ENCODE results near the gene RIMS3.
"Not testable (repeated sequence)": the region's sequence is repeated elsewhere in the genome, so short reads cannot be mapped to it uniquely, and the experiment has no call there.

RIMS3 gene

DNA sequence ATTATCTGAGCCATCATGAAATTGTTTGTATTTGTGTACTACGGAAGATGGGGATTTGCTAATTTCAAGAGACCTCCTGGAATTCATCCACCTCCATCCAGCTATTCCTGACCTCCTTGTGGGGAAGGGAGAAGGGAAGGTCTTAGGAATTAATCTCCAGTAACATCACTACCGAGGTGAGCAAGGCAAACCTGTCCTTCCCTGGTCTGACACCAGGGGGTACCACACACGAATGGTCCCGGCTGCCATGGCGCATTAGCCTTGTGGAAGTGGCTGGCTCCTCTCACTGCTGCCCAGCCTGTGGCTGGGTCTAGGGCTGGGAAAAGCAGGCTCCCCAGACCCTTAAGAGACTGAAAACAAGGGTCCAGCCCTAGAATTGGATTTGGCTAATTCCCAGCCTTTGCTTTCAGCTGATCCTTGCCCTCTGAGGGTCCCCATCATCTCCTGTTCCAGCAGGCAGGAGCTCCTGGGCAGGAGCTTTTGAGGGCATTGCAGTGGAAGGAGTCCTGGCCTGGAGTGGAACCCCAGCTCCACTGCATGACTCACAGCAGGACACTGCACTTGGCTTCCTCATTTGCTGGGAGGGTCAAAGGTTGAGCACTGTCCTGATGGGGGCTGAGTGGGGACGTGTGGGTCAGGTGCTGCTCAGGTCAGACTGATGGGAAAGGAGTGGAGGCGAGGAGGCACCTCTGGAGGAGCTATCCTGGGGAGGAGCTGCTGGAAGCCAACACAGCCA lies 34.8 kb downstream of the RIMS3 start:
- no peak for DNase-seq (ENCODE audit: low spot score)

DNA sequence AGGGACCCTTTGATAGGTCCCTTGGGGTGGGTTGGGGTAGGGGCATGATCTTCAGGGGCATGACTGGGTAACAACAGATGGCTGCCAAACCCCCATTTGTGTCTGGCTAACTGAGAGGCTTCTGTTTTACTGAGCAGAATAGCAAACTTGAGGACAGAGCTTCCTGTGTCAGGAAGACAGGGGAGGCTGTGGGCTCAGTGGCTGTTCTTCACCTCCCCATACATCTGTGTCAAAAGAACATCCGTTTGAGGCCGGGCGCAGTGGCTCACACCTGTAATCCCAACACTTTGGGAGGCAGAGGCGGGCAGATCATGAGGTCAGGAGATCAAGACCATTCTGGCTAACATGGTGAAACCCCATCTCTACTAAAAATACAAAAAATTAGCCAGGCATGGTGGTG lies 35.9 kb downstream of the RIMS3 start:
- DNase-seq (ENCODE audit: low spot score), result not testable (repeated sequence)

DNA sequence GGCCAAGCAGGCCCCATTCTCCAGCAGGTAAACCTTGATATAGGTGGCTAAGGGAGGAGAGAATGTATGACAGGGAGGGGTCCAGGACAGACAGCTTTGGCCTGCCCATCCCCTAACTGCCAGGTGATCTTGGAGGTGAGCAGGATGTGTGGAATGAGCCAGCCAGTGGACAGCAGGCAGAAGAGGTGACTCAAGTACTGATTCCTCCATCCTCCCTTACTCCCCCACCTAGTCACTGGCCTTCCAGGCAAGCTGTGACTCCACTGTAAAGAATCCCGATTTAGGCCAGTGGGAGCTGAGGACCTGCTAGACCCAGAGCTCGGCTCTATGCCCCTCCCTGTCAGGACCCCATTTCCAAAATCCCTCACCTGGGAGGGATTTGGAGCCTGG lies 36.6 kb downstream of the RIMS3 start:
- no peak for DNase-seq (ENCODE audit: low spot score)

DNA sequence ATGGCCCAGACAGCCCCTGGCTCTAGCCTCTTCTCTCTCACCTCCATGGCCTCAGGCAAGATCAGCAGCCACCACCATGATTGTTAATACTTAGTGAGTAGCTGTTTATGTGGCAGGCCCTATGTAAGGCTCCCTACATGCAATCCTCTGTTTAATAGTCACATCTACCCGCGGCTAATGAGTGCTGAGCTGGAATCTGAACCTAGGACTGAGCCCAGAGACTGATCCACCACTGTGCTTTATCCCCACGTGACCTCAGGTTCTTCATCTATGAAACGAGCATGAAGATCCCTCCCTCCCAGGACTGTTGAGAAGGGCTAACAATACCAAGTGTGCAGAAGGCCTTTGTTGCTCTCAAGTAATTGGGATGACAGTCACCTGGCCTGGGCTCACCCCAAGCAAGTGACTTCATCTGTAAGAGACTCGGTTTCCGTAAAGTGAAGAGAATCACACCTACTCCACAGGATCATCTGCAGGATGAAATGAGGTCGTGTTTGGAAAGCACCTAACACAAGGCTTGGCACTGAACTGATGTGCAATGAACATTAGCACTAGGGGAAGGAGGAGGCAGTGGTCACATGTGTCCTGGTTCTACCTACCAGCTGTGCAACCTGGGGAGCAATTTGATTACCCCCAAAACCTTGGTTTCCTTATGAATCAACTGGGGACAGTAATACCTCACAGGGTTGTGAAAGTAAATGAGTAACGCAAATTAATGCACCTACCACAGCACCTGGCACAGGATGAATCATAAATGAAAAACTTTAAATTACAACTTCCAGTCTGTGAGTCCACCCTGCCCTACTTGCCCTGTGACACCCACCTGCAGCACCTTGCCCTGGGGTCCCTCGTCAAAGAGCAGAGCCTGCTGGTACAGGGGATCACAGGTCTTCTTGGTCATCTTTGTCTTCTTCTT lies 37.2 kb downstream of the RIMS3 start:
- no peak for DNase-seq (ENCODE audit: low spot score)

DNA sequence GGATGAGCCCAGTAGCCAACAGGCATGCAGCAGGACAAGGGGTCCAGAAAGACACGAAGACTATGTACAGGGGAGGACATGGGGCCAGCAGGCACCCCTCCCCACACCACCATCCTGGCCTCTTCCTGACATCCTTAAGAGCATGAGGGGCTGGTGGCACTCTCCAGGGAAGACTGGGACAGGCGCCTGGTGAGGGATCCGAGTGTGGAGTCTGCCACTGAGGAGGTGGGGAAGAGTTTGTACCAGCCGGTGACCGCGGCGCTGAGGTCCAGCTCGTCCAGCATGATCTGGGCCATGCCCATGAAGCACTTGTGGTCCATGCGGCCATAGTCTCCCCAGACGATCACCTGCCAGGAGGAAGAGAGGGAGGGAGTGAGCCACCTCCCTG lies 39.1 kb downstream of the RIMS3 start:
- no peak for DNase-seq (ENCODE audit: low spot score)

DNA sequence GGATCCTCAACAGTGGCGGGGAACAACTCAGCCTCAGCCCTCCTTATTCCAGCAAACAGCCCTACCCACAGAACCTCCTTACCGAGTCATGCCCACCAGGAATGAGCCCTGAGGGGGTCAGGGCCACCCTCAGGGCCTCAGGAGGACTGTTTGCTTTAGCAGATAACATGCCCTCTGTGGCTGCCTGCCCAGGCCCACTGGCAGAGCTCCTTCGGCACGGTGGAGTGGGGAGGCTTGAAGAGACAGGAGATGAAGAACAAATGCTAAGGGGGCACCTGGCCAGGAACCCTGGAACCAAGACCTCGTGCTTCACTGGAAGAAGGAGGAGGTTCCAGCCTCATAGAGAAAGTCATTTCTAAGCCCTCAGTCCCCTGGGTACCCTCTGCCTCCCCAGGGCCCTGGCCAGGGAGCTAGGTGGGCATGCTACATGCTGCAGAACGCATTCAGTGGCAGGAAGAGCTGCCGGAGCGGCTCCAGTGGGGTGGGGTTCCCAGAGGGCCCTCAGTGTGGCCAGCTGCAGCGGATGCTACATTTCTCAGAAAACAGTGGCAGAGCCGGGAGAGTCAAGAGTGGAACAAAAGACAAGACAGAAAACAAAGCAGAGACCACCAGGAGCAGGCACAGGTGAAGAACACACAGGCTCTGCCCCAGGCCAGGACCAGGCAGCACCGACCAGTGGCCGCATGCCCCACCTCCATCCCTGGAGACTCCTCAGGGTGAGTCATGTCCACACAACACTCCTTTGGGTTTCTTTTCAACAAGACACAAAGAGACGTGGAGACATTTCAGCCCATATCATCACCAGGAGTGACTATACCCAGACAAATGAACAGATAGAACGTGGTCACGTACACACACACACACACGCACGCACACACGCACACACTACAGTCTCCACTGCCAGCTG lies 39.8 kb downstream of the RIMS3 start:
- DNase-seq (ENCODE audit: low spot score), result no peak

DNA sequence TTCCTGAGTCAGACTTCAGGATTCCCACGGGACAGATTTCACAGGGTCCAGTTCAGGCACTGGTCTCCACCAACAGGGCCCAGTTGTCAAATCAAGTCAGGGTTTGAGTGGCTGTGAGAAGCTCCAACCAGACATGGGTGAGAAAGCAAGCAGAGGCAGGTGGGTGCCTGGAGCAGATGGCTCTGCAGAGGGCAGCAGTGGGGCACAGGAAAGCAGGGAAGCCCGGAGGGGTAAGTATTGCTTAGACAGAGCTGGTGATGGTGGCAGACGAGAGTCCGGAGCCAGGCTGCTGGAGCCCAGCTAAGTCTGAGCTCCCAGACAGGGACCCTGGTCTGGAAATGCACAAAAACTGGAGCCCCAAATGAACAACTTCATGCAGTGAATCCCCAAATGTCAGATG lies 40.4 kb downstream of the RIMS3 start:
- DNase-seq (ENCODE audit: low spot score), result peak; percentile 19

DNA sequence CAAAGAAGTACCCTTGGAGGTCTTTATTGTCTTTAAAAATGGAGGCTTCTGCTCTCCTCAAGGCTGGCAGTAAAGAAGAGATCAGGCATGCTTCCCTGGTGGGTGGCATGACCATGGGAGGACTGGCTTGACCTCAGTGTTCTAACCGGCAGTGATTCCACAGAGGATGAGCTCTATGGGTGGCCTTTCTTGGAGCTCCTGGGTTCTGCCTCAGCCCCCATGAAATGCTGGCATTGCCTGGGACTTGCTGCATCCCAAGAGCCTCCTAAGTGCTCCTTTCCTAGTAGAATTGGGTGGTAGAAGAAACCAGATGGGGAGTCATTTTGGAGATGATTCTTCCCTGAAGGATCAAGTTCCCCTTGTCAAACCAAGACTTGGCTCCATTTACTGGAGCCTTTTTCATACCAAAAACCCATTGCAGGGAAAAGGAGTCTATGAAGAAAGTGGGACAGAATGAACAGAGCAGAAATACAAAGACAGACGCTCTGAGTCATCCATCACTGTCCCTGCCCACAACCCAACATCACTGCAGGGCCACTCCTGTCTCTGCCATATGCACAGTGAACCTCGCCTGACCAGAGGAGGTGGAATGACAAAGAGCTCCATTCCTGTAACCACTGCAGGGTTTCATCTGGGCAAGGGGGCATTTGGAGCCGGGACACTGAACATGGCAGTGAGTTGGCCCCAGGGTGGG lies 42.4 kb downstream of the RIMS3 start:
- no peak for DNase-seq (ENCODE audit: low spot score)

DNA sequence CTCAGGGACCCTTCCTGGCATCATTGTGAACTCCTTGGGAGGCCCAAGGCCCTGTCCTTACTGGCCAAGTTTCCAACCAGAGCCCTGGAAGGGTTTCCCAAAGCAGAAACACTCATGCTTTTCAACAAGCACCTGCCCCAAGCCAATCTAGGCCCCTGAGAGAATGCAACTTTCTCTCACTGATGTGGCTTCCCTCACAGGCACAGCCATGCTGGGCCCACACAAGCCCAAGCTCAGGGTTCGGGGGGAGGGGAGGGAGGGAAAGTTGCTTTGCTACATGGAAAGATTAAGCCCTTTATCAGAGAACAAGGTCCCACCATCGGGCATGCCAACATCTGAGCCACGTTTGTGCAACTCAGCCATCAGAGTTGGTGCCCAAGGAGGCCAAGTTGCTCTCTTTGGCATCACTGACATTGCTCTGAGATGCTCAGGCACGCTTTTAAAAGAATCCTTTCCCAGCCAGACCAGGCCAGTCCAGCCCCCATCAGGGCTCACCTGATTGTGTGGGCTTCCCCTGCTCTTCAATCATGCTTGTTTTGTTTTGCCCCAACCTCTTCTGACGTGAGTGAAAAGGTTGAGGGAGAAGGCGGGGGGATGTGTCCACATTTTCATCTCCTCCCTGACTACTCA lies 43.5 kb downstream of the RIMS3 start:
- DNase-seq (ENCODE audit: low spot score), result no peak

DNA sequence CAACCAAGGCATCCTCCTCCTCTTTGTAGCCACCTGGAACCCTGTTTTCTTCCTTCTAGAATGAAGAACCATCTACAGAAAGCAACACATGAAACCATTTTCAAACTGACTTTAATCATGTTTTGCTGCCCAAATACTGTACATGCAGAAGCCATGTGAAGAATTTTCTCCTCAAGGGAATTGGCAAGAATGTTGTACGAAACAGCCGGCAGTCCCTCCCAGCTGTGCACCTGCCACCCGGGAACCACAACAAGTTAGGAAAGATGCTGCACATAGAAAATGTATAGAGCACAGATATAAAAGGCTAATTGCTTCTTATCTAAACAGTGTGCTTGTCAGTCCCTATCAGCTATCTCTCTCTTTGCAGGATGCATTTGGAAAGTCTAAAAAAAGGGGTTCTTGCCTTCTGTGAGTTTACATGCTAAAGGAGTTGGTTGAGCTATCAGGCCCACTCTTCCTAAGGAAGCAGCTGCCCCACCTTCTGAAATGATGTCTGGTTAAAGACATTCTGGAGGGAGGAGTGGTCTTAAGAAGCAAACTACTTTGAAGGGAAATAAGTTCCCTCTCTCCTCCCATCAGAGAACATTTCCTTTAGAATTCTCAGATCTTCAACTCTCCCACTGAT lies 44.8 kb downstream of the RIMS3 start:
- no peak for DNase-seq (ENCODE audit: low spot score)

DNA sequence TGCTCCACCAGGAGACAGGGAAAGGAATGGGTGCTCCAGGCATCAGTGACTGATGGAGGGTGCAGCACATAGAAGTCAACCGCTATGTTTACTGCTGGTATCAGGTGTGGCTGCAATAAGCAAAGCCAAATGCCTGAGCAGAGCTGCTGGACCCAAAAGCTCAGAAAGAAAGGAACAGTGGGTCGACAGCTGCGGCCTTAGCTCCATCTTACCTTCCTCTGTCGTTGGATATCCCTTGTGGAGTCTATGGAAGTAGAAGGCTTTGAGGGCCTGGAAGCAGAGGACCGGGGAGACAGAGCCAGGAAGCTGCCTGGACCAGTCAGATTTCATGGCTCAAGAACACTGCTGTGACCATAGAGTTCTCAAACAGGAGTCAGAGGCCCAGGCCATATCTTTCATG lies 45.3 kb downstream of the RIMS3 start:
- DNase-seq (ENCODE audit: low spot score), result no peak

DNA sequence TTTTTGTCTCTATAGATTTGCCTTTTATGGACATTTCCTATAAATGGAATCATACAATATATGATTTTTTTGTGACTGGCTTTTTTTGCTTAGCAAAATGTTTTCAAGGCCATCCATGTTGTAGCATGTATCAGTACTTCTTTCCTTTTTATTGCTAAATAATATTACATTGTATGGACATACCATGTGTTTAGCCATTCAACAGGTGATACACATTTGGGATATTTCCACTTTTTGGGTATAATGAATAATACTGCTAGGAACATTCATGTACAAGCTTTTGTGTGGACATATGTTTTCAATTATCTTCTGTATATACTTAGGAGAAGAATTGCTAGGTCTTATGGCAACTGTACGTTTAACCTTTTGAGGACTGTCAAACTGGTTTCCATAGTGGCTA lies 47.4 kb downstream of the RIMS3 start:
- DNase-seq (ENCODE audit: low spot score), result no peak

DNA sequence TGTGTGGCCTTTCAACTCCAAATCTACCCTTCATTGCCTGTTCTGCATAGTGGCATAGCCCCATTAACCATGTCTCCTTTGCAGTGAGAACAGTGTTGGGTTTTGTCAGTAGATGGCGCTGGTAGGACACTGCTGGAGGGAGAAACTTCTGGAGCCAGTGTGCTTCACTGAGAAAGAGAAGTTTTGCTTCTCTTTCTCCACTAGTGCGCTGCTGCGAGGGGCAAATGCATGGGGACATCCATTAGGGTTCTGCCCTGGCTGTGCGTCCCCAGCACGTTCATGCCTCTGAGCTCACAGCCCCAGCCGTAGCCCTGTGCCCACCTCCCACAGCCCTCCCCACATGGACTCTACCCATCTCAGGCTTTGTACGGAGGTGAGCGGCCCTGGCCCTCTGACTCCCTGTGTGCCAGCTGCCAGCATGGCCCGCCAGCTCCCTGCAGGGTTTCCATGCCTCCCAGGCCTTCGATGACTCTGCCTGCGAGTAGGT lies 53.1 kb downstream of the RIMS3 start:
- peak; percentile 66 for DNase-seq (ENCODE audit: low spot score)

DNA sequence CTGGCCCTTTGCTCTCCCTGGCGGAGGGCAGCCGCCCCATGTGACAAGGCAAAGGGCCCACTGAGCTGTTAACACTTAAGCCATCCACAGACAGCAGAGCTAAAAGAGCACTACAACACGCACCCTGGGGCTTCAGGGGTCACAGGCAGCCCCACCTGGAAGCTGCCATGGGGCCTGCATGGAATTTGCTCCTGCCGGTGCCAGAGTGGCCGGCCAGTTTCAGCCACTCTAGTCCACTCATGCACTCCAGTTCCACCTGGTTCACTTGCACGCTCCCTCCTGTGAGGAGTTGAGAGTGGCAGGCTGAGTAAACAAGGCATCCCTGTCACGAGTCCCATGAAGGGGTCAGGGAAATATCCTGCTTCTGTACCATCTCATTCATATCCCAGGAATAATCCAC lies 55.3 kb downstream of the RIMS3 start:
- DNase-seq (ENCODE audit: low spot score), result no peak

DNA sequence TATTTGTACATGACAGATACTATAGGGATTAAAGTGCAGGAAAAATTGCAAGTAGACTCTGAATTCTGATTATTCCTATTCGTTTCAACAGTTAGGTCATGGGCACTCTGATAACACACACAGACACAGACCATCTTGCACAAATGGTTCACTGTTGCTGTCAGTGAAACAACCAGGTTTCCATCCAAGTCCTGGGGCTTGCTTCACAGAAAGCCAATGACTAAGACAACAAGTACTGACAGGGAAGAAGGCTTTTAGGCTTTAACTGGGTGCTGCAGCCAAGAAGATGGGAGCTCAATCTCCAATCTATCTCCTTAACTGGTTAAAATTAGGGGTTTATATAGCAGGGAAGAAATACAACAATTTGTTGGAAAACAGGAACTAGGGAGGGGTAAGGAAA lies 57.6 kb downstream of the RIMS3 start:
- DNase-seq (ENCODE audit: low spot score), result no peak

DNA sequence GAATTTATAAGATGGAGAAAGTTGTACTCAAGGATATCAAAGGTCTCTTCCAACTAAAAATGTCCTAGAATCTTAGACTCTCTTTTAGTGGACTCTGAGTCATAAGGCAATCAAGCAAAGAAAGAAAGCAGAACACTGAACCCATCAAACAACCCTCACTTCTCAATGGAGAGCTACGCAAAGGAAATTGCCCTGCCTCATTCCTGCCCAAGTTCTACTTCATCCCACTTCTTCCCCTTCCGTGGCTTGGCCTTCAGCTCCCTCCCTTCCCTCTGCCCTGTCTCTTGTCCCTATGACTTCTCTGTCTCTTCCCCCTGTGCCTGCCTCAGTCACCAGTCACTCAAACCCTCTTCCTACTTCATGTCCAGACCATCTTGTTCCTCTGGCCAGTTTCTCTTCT lies 58.5 kb downstream of the RIMS3 start:
- no peak for DNase-seq (ENCODE audit: low spot score)

DNA sequence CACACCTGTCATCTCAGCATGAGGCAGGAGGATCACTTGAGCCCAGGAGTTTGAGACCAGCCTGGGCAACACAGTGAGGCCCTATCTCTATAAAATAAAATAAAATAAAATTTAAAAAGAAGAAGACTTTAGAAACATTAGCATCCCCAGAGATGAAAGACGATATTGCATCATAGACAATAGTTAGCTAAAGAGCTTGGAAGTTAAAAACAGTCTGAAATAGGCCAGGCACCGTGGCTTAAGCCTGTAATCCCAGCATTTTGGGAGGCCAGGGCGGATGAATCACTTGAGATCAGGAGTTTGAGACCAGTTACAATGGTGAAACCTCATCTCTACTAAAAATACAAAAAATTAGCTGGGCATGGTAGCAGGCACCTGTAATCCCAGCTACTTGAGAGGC lies 59.3 kb downstream of the RIMS3 start:
- no peak for DNase-seq (ENCODE audit: low spot score)

DNA sequence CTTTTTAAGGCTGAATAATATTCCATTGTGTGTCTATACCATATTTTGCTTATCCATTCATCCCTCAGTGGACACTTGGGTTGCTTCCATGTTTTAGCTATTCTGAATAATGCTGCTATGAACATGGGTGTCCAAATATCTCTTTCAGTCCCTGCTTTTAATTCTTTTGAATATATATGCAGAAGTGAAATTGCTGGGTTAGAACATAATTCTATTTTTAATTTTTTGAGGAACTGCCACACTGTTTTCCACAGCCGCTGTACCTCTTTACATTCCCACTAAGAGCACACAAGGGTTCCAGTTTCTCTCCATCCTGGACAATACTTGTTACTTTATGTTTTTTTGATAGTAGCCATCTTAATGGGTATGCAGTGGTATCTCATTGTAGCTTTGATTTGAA lies 65.6 kb downstream of the RIMS3 start:
- no peak for DNase-seq (ENCODE audit: low spot score)

DNA sequence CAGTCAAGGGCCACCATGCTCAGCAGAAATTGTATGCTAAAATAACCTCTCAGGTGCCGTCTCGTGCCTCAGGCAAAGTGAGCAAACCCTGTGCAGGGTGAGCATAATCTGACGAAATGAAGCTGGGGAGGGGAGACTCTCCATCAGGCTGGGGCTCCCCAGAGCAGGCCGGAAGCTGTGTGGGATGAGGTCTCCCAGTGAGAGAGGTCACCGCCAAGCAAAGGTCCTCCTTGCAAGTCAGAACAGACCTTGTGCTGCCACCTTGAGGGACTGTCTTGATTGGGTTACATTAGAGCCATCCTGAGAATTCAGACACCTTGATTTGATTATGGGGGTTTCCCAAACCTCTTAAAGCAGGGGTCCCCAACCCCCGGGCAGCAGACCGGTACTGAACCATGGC lies 69.9 kb downstream of the RIMS3 start:
- no peak for DNase-seq (ENCODE audit: low spot score)

DNA sequence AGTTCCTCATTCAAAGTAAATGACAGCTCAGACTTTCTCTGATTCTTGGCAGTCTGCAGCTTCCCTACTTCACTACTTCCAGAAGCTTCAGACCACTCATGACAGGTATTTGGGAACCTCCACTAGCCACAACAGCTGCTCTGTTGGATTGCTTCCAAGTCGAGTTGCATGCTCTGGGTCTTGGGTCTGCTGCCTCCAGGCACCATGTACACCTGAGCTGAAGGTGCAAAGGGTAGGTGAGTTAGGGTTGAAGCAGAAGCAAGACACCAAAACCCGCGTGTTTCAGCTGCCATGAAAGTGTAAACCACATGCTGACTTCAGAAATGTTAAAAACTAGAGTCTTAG lies 71.3 kb downstream of the RIMS3 start:
- no peak for DNase-seq (ENCODE audit: low spot score)

Data from RKO (cell line).